ENCODE measurements around the gene ALOX5AP. TPM values are rescaled to one million over a fixed set of nuclear protein-coding genes. Genes with fewer than 3 reads are reported as not detected.
A peak's percentile ranks its signal among the peaks of the same experiment; 100 is the strongest.
"Not testable (repeated sequence)": the region's sequence is repeated elsewhere in the genome, so short reads cannot be mapped to it uniquely, and the experiment has no call there.

The ALOX5AP gene
- total RNA-seq, 1 donor from 2014 or later = 50.3 TPM

DNA sequence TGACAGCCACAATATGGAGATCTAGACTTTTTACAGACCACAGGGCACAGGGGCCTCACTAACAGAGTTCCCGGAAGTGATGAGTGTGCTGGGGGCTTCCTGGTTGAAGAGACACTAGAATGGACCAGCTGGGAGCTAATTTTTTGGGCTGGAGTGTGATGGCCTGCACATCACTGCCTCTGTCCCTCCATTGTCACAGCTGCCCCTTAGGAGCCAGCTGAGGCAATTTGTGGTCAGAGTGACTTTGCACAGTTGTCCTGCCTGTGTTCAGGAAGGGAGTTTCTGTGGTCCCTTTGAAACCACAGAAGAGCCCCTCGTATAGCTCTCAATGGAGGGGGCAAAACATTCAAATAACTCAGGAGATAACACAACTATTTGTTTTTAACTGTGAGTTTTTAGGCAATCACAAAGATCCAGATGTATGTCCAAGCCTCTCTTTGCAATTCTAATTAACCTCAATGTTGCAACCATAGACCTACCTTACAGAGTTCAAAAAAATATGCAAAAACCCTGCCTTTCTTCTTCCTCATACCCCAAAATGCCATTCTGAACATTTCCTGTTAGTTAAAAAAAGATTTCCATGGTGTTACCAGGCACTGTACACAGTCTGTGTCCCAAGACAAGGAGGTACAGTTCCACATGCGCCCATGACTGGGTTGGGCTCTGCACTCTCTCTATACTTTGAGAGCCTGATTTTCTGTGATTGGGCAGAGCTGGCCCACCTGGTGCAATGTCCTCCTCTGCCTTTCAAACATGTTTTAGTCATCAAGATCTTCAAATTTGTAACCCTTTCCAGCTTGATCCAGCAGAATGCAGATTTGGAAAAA, 2.4 kb downstream of the ALOX5AP start:
- no peak for DNase-seq (ENCODE audit: low spot score)

DNA sequence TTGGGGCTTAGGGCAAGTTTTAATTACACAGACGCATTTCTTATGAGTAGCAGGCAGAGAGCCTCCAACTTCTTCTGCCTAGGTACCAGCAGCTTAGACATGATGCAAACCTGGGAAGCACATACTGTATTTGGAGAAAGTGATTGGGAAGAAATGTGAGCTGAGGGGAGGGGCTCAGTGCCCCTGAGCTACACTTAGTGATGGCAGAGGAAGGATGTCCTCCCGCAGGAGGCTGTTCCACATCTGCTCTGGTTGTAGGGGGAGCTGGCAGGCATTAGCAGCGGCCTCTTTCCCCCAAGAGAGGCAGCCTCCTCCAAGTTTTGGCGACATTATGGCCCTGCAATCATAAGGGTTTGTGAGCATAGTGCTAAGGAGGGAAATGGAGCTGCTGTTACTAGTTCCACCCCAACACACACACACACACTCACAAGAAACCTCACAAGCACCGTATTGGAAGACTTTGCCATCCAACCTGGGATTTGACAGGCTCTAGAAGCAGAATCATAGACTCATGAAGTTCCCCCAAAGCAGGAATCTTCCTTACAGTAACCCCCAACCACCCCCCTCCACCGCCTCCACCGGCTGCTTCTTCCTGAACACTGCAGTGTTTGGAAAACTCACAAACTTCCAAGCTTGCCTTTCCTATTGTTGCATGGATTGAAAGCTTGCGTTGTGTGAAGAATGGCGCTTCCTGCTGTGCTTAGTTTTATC, 3.3 kb downstream of the ALOX5AP start:
- no peak for DNase-seq (ENCODE audit: low spot score)

DNA sequence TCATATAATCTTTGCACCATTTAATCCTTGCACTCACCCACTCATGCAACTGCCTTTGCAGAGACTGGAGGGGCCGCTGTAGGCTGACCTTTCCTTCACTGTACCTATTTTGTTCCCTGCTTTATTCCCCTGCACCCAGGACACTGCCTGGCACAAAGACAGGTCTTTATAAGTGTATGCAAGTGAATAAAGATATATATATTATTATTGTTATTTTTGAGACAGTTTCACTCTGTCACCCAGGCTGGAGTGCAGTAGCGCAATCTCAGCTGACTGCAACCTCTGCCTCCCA, 3.8 kb downstream of the ALOX5AP start:
- DNase-seq (ENCODE audit: low spot score) = no peak

DNA sequence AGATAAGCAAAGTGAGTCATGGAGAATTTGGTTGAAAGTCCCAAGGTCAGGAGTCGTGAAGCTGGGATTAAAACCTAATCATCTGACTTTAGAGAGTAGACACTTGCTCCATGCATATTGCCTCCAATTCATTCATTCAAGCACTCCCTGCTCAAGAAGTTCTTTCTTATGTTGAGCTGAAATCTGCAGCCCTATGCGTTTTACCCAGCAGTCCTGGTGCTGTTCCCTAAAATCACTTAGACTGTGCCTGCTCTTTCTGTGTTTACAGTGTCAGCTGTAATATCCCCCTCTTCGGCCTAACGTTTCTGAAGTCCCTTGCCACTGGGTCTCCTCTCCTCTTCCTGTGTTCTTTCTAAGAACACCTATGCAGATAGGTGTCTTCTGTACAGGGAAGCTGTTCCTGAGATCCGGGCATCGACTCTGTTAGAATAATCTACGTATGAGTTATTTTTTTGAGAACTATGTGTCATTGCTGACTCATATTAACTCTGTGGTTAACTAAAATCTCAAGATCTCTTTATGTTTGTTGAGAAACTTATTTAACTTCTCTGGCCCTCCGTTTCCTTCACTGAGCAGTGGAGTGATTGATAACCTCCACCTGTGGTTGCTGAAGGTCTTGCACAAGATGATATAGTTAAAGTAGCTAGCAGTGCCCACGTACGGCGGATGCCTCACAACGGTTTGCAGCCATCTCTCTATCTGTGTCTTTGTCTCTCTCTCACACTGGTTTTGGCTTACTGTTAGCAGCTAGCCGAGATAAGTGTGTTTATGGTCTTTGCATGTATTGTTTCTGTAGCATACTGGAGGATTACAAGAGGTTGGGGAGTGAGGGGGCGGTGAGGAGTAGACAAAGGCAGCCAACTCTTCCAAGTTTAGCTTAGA, 4.7 kb downstream of the ALOX5AP start:
- DNase-seq (ENCODE audit: low spot score) = no peak

DNA sequence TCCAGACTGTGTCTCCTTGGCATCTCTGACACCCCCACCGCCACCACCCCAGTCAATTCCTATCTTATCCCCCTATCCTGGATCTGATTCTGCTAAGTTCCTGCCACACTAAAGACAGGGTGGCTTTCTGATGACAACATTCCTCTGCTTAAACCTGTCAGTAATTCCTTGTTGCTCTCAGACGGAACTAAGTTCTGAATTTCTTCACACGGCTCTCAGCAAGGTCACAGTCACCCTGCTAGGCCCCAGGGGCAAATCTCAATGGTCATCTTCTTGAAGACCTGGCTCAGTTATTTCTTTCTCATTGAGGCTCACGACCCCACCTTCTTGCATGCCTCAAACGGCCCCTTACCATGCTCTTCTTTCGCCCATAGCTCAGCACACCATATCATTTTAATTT, 7.6 kb downstream of the ALOX5AP start:
- DNase-seq (ENCODE audit: low spot score) = no peak

DNA sequence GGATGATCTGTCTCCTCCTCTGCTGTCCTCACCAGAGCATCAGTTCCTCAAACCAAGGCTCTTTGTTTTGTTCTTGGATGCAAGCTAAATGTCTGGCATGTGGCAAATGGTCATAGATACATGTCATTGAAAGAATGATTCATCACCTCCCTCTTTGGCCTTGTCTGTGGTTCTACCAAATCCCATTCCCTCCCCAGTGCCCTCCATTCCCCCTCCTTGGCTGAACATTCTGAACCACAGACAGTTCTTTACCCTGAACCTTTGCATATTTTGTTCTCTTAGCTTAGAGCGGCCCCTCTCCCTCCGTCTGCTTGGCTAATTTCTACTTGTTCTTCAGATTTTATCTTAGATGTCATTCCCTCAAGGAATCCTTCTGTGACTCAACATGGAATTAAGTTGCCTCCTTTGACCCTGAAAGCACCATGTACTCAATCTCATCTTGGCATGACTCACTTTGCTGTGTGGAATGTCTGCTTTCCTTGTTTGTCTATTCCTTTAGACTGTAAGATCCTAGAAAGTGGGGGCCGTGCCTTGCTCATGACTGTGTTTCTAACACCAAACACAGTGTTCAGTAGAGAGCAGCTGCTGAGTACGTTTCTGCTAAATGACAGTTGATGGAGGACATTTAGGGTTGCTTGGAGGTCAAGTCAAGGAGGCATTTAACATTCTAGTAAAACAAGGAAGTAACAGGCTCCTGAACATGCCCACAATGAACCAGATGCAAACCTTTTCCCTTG, 8.1 kb downstream of the ALOX5AP start:
- DNase-seq (ENCODE audit: low spot score) = peak; percentile 55

DNA sequence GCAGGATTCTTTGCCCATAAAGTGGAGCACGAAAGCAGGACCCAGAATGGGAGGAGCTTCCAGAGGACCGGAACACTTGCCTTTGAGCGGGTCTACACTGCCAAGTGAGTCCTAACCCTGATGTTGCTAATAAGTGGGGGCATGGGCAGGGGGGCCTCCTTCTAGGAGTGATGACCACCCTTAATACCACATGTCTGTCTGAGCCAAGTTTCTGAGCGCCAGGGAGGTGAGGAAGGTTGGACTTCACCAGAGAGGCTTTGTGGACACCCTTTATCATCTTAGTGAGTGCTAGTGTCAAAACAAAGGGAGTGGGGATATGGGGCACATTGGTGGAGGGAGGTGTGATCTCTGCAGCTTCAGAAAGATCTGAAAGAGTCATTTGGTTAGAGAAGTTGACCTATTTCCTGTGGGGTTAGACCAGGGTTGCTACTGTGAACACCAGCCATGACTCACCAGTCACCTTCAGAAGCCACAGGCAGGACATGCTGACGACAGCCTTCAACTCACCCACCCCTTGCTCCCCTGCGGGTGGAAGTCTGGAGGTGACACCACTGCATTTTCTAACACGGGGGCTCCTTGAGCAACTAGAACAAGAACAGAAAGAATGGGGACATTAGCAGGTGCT, 8.8 kb downstream of the ALOX5AP start:
- DNase-seq (ENCODE audit: low spot score) = peak; percentile 60

DNA sequence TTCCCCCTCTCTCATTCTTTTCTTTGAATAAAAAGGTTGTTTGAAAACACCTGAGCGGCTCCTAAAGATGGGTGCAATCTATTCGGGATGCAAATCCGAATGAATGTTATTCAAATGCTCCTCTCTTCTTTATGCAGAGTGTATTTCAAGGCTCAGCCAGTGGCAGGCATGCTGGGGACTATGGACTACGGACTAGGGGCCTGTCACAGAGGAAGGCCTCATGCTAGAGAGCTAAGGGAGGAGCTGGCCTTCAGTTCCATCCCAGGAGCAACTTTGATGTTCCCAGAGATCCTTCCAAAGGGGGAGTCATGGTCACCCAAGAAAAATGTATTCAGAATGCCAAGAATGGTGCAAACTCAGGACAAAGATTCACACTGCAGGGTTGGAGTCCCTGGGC, 9.3 kb downstream of the ALOX5AP start:
- DNase-seq (ENCODE audit: low spot score) = no peak

DNA sequence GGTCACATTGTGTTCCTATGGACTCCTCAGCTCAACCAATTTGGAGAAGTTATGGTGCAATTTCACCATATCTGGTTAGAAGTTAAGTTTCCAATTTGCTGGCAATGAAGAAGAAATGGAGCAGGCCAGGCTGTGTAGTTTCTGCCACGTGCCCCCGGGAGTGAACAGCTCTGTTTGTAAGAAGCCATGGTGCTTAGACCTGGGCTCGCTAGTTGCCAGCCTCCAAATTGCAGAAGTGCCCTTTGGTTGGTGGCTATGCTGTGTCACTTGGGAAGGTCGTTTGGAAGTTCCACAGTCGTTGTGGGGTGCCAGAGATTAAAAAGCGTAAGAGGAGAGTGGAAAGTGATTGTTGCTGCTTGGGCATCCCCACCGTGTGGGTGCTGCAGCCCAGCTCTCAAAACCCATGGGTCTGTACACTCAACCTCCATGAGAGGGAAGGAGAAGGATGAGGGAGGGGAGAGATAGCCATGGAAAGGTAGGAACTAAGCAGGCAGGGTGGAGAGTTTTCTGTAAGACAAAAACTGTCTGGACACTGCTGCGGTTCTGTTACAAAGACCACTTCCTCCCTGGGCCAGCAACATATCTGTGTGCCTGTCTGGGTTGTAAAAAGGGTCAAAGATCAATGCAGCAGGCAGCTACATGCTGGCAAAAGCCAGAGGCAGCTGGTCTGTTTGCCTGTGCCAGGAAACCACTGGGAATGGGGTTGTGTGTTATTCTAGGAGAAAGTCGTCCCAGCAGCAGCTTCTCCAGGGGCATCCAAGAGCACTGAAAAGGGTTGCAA, 10.8 kb downstream of the ALOX5AP start:
- peak; percentile 49 for DNase-seq (ENCODE audit: low spot score)

DNA sequence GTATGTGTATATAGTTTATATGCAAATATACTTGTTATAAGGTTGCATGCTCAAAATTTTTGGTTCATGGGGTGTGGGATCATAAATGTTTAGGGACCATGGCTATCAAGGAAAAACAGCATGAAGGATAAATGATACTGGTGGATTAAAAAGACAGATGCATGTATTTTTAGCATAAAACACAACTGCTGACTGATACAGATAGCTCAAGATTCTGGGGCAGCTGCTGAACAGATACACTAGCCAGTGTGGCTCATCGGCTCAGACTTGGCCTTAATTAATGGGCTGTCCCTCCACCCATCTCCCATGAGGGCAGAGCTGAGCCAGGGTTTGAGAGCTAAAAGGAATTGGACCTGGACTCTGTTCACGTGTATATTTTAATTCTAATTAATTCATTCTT, 11.4 kb downstream of the ALOX5AP start:
- DNase-seq (ENCODE audit: low spot score) = no peak

DNA sequence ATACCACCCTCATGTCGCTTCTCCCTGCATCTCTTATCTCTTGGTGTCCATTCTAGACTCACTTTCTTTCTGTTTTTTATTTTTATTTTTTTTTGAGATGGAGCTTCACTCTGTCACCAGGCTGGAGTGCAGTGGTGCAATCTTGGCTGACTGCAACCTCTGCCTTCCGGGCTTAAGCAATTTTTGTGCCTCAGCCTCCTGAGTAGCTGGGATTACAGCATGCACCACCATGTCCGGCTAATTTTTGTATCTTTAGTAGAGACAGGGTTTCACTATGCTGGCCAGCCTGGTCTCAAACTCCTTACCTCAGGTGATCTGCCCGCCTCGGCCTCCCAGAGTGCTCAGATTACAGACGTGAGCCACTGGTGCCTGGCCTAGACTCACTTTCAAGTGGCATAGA, 12.5 kb downstream of the ALOX5AP start:
- not testable (repeated sequence) for DNase-seq (ENCODE audit: low spot score)

DNA sequence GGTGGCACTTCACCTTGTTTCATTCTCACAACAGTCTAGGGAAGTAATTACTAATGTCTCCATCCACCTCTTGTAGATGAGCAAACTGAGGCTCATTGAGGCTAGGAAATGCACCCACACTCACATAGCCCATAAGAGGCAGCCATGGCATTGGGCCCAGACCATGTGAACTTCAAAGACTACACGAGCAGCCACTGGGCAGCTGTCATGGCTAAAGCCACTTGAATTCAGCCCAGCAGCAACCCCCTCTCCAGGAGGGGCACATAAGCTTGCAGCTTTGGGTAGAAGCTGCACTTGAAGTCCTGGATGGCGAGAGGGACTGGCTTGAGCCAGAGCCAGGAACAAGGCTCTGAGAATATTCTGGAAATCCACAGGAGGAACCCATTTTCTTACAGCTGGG, 13.4 kb downstream of the ALOX5AP start:
- DNase-seq (ENCODE audit: low spot score) = no peak

DNA sequence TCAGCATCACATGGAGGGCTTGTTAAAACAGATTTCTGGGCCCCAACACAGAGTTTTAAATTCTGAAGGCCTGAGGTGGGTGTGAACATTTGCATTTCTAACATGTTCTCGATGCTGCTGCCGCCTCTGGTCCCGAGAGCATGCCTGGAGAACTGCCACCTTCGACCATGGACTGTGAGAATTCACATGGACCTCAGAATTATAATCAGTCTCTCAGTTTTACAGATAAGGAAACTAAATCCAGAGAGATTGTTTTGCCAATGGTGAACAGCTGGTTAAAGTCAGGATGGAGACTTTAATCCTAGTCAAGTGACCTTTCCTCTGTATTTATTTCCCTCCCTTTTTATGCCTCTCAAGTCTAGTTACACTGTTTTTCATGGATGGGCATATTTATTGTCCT, 14.7 kb downstream of the ALOX5AP start:
- no peak for DNase-seq (ENCODE audit: low spot score)

DNA sequence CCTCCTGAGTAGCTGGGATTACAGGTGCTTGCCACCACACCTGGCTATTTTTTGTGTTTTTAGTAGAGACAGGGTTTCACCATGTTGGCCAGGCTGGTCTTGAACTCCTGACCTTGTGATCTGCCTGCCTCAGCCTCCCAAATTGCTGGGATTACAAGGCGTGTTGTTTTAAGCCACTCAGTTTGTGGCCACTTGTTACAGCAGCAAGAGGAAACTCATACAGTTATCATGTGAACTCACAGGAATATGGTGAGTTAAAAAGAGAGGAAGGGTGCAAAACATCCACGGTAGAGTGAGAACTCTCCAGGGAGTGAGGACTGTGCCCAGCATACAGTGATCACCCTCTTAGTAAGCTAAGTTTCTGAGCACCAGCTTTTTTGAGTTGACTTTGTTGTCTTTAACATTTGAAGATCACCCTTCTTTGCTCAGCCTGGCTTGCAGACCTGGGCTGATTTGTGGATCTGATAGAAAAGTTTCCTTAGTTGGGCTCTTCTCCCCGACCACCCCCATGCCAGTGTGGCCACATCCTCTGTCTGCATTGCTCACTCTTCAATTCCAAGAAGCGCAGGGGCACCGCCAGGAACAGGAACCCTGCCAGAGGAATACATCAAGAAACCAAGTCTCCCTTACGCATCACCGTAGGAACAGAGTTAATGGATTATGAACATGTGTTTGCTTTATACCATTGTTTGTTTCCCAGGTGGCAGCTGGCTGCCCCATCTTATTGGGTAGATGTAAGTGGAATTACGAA, 16.0 kb downstream of the ALOX5AP start:
- DNase-seq (ENCODE audit: low spot score) = no peak

DNA sequence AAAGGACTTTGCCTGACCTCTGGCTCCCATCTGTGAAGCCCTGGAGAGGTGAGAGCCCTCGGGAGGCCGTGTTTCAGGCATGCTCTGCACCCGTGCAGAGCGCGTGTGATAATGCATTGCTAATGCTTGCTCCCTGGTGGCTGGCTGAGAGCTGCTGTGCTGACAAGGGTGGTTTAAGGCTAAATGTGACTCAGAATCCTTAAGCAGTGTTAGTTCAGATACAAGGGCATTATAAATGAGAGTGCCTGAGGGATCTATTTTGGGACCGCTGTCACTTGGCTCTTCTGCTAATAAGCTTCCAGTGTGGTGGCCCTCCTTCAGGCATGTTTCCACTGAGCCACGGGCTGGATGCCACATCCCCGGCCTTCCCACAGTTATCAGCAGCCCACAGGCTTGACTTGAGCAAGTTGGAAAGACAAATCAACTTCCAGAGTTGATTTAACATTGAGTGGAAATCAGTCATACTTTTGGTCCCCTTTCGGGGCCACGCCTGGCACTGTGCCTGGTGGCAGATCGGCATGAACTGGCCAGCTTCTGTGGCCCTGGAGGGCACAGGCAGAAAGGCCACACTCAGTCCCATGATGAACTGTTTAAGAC, 17.0 kb downstream of the ALOX5AP start:
- peak; percentile 16 for DNase-seq (ENCODE audit: low spot score)

DNA sequence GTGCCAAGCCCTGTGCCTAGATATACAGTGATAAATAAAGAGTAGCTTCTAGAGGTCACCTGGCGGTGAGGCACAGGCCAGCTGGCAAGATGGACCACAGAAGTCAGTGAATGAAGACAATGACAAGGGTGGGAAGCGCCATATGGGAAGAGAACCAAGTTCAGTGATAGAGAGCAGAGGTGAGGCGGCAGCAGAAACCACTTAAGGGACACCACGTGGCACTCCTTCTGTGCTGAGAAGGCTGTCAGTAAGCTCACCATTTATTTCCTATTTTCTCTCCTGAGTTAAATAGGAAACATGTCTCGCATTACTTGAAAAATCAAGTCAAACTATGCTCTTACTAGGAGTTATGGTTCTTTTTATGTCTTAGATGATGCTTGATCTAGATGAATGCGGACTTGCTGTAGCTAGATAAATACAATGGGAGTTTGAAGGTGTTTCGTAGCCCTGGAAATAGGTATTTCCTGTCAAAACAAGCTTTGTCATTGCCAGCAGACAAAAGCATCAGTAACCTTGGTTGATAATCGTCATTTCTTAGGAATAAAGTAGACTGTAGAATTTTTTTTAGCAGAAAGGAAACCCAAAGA, 17.8 kb downstream of the ALOX5AP start:
- no peak for DNase-seq (ENCODE audit: low spot score)

DNA sequence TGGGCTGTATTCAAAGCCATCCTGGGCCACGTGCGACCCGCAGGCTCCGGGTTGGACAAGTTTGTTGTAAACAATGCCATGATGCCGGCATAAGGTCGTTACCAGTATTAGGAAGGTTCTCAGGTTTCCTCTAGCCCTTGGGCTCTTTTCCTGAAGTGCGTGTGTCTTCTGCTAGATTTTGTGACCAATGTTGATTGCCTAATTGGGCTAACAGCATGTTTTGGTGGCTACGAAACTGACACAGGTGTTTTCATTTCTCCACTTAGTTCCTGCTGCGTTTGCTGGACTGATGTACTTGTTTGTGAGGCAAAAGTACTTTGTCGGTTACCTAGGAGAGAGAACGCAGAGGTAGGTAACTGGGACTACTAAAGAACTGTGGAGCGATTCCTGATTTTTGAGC, 20.3 kb downstream of the ALOX5AP start:
- DNase-seq (ENCODE audit: low spot score) = no peak

DNA sequence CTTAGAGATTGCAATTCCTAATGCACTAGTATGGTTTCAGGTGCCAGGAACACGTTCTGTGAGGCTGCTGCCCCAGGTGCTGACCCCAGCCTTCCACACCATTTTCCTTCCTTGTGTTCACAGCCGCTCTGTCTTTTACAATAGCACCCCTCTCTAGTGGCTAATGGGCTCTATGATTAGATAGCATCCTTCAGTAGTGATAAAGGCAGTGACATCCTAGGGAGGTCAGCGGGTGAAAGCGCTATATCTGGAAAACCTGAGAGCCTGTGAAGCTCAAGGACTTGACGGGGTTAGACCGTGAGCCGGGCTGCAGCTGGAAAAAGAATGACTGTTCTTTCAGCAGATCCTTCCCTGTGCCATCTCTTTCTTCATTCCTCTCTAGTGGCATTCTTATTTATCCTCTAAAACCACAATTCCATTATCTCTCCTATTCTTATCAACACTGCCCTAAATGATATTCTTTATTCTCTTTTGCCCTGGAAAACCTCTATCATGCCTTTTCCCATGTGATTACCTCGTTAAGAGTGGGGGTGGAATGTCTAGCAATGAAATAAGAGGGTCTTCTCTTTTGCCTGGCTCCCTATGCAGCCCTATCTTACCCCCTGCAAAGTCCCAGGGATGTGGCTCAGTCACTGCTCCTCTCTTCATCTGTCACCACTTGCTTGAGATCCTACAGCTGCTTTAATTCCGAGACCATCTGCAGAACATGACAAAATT, 21.8 kb downstream of the ALOX5AP start:
- no peak for DNase-seq (ENCODE audit: low spot score)
